A549 (cell line): Measurements from ENCODE around the gene RNF144A. TPM values are rescaled to one million over a fixed set of nuclear protein-coding genes. Genes with fewer than 3 reads are reported as not detected.

Source experiments
- ATAC-seq, 2 experiments: fragments of 200-7000 bp in 1 of 2; fragments of >200 bp in 1 of 2; cut with Nextera tagmentation in 1 of 2; cut with Tn5 transposase in 1 of 2; 3 replicates each; pipeline versions ENCODE4 v1.8.0 to v1.9.1; 2018 to 2020; ENCODE audit warnings: mild to moderate bottlenecking in 1 of 2, moderate library complexity in 1 of 2
- CTCF ChIA-PET: fragments of 300-600 bp; sonication (Branson Sonifier 250); formaldehyde crosslinking; extraction: SDS; loops from one replicate; lab custom pipeline; 2021; ENCODE audit warnings: antibody characterized with exemption, inconsistent platforms; lab: Yijun Ruan, JAX
- POLR2A ChIA-PET: fragments of 350-600 bp; formaldehyde crosslinking; extraction: SDS; loops from one replicate; lab custom pipeline; 2021; ENCODE audit warnings: antibody characterized with exemption, inconsistent platforms; lab: Yijun Ruan, JAX
- DNase-seq, 2 experiments: peaks; one replicate each; pipeline versions ENCODE4 v3.0.0 to v3.0.0-alpha.2; 2011 to 2016; ENCODE audit warnings: low read depth in 1 of 2, low spot score in 1 of 2
- FAIRE-seq: peaks from 2 replicates; lab custom pipeline; 2011; peaks lifted over from hg19 to GRCh38; lab: Jason Lieb, UNC
- H3K27ac ChIP-seq, 2 experiments: fragments of >200 bp; sonication (Bioruptor Twin); formaldehyde crosslinking; 3 replicates each; pipeline ENCODE4 v1.5.1; 2016 to 2017
- H3K4me1 ChIP-seq: fragments of >200 bp; sonication (Bioruptor Twin); formaldehyde crosslinking; 3 replicates; pipeline ENCODE4 v1.6.1; 2016
- H3K4me2 ChIP-seq: fragments of >200 bp; sonication (Bioruptor Twin); formaldehyde crosslinking; 3 replicates; pipeline ENCODE4 v1.6.1; 2016
- H3K4me3 ChIP-seq: fragments of >200 bp; sonication (Bioruptor Twin); formaldehyde crosslinking; 3 replicates; pipeline ENCODE4 v1.5.1; 2016
- H3K9me3 ChIP-seq: fragments of >200 bp; sonication (Bioruptor Twin); formaldehyde crosslinking; 3 replicates; pipeline ENCODE4 v1.6.1; 2016
- ATOH8 ChIP-seq: fragments of 250-450 bp; sonication (Bioruptor Pico); IDR thresholded peaks from 2 replicates; pipeline ENCODE4 v1.5.0; 2020; ENCODE audit warnings: low read depth, mild to moderate bottlenecking, moderate library complexity
- CEBPB ChIP-seq, 2 experiments: fragments of >200 bp in 1 of 2; sonication (Bioruptor Twin) in 1 of 2; formaldehyde crosslinking in 1 of 2; IDR thresholded peaks; 2 replicates each; pipeline ENCODE4 v1.6.1; 2012 to 2016
- ELK1 ChIP-seq: fragments of 150-350 bp; IDR thresholded peaks from 2 replicates; pipeline ENCODE4 v1.6.1; 2014; ENCODE audit warnings: low read depth, mild to moderate bottlenecking, low read length
- FOSB ChIP-seq: fragments of 250-450 bp; sonication (Bioruptor Pico); IDR thresholded peaks from 2 replicates; pipeline ENCODE4 v1.5.0; 2020; ENCODE audit warnings: mild to moderate bottlenecking, moderate library complexity
- FOSL2 ChIP-seq, 2 experiments: fragments of 450-650 bp in 1 of 2; fragments of >200 bp in 1 of 2; sonication (Bioruptor Twin) in 1 of 2; formaldehyde crosslinking; IDR thresholded peaks; 2 replicates each; pipeline versions ENCODE4 v1.5.0 to v1.6.1; 2016 to 2020; ENCODE audit warnings: mild to moderate bottlenecking in 1 of 2, moderate library complexity in 1 of 2
- FOXS1 ChIP-seq: fragments of 250-450 bp; sonication (Bioruptor Pico); IDR thresholded peaks from 2 replicates; pipeline ENCODE4 v1.5.0; 2020; ENCODE audit warnings: mild to moderate bottlenecking, moderate library complexity
- HES2 ChIP-seq: fragments of >200 bp; sonication (Bioruptor Twin); formaldehyde crosslinking; IDR thresholded peaks from 2 replicates; pipeline ENCODE4 v1.6.1; 2016
- JUN ChIP-seq, 2 experiments: fragments of >200 bp; sonication (Bioruptor Twin); formaldehyde crosslinking; IDR thresholded peaks; 2 replicates in 1 of 2; 3 replicates in 1 of 2; pipeline ENCODE4 v1.6.1; 2016 to 2017
- KDM5A ChIP-seq: fragments of 200-600 bp; sonication (generic); IDR thresholded peaks from 2 replicates; pipeline ENCODE4 v1.6.1; 2016; ENCODE audit warnings: antibody characterized with exemption, mild to moderate bottlenecking
- MAX ChIP-seq: IDR thresholded peaks from 2 replicates; pipeline ENCODE4 v1.6.1; 2012
- NPAS2 ChIP-seq: fragments of 250-450 bp; sonication (Bioruptor Pico); IDR thresholded peaks from 2 replicates; pipeline ENCODE4 v1.8.0; 2022; ENCODE audit warnings: mild to moderate bottlenecking, moderate library complexity, borderline replicate concordance
- PBX3 ChIP-seq: IDR thresholded peaks from 2 replicates; pipeline ENCODE4 v1.6.1; 2012
- PHF8 ChIP-seq: fragments of 200-600 bp; sonication (generic); IDR thresholded peaks from 2 replicates; pipeline ENCODE4 v1.6.1; 2016; ENCODE audit warnings: low read depth, mild to moderate bottlenecking, antibody characterized with exemption, moderate library complexity, borderline replicate concordance
- SMC3 ChIP-seq: fragments of >200 bp; sonication (Bioruptor Twin); formaldehyde crosslinking; IDR thresholded peaks from 3 replicates; pipeline ENCODE4 v1.6.1; 2018; ENCODE audit warnings: inconsistent platforms
- ZNF302 ChIP-seq: fragments of 250-450 bp; sonication (Bioruptor Pico); IDR thresholded peaks from 2 replicates; pipeline ENCODE4 v1.9.0; 2021; ENCODE audit warnings: inconsistent platforms, mild to moderate bottlenecking, moderate library complexity
- WGBS: methylation state at CpG from one replicate; pipeline ENCODE4 v1.1.6; 2017; ENCODE audit errors: missing lambda C conversion rate; 5-methylcytosine and 5-hydroxymethylcytosine counted together
- polyA plus RNA-seq, 4 experiments: library from polyadenylated mRNA; depleted of rRNA in 3 of 4; stranded (reverse); fragments of >200 nt; fragmentation: RNase III in 1 of 4; extraction: RNeasy Plus Mini Kit Qiagen cat#74134 plus additional on column Dnase treatment in 1 of 4; gene quantifications; 2 replicates in 3 of 4; 3 replicates in 1 of 4; pipeline ENCODE4 v1.2.3, GENCODE V29; 2011 to 2017

The RNF144A gene
- polyA plus RNA-seq, 2 of the 4 experiments (the other 2 are of a cell fraction): 4.4 to 9.6 TPM

- DNase-seq: no peak
- Histone ChIP-seq H3K4me3 (no peak overlapping the region), H3K9me3 (no peaks in the 10 kb centered on the region), H3K27ac (no peak overlapping the region)
- no peak for FAIRE-seq
- no peak for ATAC-seq
- CTCF ChIA-PET: interaction anchor here (0.8 to 1.3 kb wide), 3 partner anchors 12 to 93 kb away, joined by 3 to 4 read pairs (median 3); no protein-coding TSS in a partner anchor
- TF ChIP-seq CEBPB (IDR thresholded peaks at IDR 0.05): no peak
- no peak for TF ChIP-seq ATOH8
- TF ChIP-seq ELK1: no peak
- TF ChIP-seq ZNF302 (CRISPR knock-in tag): no peak
- TF ChIP-seq SMC3: no peak
- no peak for TF ChIP-seq FOSB (CRISPR knock-in tag)
- no peak for TF ChIP-seq FOXS1 (CRISPR knock-in tag)
- no peak for TF ChIP-seq KDM5A
- no peak for TF ChIP-seq HES2
- TF ChIP-seq PBX3: no peak
- no peak for TF ChIP-seq MAX
- TF ChIP-seq, all 56 proteins: peak for 0
- no peak overlapping the region for H3K4me2 ChIP-seq
- POLR2A ChIA-PET: no interaction called here
- no peaks in the 10 kb centered on the region for H3K4me1 ChIP-seq
- WGBS: 82% methylated on average over 11 of the region's 11 CpGs
These were observed 92.1 kb downstream of the RNF144A start for GRCh38 chr2:7009207-7009911.

- Histone ChIP-seq H3K9me3 (no peaks in the 10 kb centered on the region), H3K4me3 (no peak overlapping the region), H3K4me1 (no peaks in the 10 kb centered on the region)
- DNase-seq (no peak), FAIRE-seq (no peak)
- TF ChIP-seq PHF8: no peak
- no peak for TF ChIP-seq JUN (IDR thresholded peaks at IDR 0.05)
- TF ChIP-seq, all 56 proteins: peak for 0
- ChIA-PET POLR2A (no interaction called here), CTCF (no interaction called here)
- Histone ChIP-seq H3K4me2 (no peak overlapping the region), H3K27ac (no peak overlapping the region)
- no peak for ATAC-seq
- WGBS: 44% methylated on average over 10 of the region's 10 CpGs
These were observed 93.3 kb downstream of the RNF144A start for GRCh38 chr2:7010391-7011054.

GRCh38 chr2:7011356-7012083, 94.3 kb downstream of the RNF144A start:
- Histone ChIP-seq H3K27ac (no peak overlapping the region), H3K4me1 (no peaks in the 10 kb centered on the region), H3K4me2 (no peak overlapping the region), H3K9me3 (no peaks in the 10 kb centered on the region), H3K4me3 (no peak overlapping the region)
- FAIRE-seq (no peak), DNase-seq (no peak), ATAC-seq (no peak)
- ChIA-PET CTCF (interaction anchor here (1.2 kb wide), 1 partner anchor 11 kb away, joined by 3 read pairs; no protein-coding TSS in a partner anchor), POLR2A (no interaction called here)
- TF ChIP-seq NPAS2 (CRISPR knock-in tag) (no peak), FOSL2 (IDR thresholded peaks at IDR 0.05) (no peak), FOSL2 (CRISPR knock-in tag; IDR thresholded peaks at IDR 0.05) (peak; percentile 7; the same call in 1 of the 2 replicates)
- WGBS: 88% methylated on average over 7 of the region's 7 CpGs
